Effector CD4-positive, alpha-beta T cell (primary cell): ENCODE data around the gene SASS6.

Source experiments
- DNase-seq: peaks from one replicate; pipeline ENCODE4 v3.0.0-alpha.2; 2020

Gene SASS6

DNA sequence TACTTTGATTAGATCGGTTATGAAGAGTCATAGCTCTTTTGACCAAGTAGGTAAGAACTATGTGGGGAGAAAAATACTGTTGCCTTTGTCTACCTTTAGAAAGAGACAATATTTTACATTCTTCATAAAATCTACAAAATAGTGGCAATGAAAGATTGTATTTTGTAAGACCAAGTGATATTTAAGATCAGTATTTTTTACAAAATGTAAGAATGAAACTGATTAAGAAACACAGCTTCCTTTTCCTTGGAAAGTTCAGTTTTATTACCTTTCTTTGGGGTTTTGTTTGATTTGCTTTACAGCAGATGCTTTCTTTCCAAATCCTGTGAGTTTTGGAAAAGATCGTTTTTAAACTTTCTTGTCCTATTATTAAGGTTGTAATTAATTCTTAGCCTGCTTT lies 93.1 kb downstream of the SASS6 start:
- DNase-seq = no peak

DNA sequence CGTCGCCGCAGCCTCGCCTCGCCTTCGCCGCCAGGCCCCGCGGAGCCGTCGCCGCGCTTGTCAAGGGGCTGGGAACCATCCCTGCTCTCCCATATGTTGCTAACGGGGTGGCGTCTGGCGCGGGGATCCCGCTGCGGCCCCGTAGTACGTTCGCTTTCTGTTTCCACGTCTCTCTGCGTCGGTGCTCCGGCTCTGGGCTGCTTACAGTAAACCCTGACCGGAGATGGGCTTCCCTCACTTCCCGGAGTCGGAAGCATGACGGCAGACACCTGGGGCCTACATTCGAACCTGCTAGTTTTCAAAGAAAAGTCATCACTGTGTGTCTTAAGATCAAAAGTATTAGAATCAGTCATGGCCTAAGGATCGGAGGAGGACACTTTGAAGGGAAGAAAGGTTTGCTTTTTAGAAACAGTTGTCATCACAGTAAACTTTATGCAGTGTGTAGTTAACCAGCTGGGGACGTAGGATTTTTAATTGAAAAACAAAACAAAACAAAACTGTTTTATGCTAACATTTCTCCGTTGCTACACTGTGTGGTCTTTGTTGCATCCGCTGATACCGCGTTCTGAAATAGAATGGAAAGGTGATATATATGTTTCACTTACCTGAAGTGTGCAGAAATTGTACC lies 94.0 kb downstream of the SASS6 start:
- DNase-seq = peak; percentile 69

DNA sequence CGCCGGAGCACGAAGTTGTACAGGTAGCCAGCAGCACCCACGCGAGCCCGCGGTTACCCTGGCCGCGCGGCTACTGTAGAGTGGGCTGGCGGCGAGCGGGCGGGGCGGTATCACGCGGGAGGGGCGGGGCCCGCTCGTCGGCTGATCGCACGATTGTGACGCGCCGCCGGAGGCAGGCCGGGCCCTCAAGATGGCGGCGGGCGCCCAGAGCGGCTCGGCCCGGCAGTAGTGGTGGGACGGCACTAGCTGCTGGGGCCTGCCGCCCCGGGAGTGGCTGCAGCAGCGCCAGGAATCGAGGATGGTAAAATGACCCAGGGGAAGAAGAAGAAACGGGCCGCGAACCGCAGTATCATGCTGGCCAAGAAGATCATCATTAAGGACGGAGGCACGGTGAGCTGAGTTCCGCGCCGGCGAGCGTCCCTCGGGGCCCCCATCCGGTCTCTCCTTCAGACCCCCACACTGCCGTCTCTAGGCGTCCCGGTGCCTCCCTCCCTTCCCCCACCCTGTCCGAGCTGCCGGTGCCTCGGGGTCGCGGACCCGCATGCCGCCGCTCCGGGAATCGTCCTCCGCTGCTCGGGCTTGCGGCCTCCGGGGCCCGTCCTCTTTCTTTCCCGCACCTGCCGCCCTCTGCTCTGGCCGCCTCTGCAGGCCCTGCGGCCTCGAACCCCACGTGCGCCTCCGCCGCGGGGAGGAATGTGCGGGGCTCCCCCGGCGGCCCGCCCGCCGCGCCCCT lies 94.6 kb downstream of the SASS6 start:
- DNase-seq = peak; percentile 83

DNA sequence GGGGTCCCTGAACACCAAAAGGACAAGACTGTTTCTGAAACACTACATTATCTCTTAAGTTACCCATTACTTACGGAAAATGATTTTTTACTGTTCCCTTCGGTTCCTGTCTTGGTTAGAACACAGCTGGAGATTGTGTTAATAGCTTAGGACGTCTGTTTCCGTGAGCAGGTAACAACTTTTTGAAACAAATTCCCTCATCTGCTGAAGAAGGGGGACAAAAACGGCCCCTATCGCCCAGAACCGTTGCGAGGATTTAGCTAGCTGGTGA lies 95.1 kb downstream of the SASS6 start:
- no peak for DNase-seq

DNA sequence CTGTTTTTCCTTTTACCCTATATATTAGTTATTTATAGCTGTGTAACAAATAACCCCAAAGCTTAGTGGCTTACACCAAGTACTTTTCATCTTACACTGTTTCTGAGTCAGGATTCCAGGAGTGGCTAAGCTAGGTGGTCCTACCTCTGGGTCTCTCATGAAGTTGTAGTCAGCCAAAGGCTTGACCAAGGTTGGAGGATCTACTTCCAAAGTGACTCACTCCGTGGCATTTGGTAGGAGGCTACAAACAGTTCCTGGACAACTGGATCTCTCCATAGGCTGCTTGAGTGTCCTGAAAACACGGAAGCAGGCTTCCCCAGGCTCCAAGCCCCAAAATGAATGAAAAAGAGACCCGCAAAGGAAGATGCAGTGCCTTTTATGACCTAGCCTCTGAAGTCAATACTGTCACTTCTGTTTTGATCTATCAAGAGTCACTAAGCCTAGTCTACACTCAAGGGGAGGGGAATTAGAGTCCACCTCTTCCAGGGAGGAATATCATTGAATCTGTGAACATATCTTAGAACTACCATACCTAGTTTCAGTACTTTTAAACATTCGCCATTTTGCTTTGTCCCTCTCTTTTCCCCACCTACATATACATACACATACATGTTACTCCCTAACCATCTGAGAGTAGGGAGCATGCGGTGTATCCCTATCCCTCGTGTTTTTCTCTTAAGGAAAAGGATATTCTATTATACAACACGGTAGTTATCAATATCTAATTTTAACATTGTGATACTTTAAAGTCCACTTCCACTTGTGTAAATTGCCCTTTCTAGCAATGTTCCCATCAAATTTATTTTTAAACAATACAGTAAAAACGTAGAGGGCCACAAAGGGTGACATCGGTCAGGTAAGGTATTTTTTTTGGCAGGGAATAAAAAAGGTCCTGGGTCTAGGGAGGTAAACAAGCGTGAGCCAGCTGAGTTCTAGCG lies 95.7 kb downstream of the SASS6 start:
- DNase-seq = no peak

DNA sequence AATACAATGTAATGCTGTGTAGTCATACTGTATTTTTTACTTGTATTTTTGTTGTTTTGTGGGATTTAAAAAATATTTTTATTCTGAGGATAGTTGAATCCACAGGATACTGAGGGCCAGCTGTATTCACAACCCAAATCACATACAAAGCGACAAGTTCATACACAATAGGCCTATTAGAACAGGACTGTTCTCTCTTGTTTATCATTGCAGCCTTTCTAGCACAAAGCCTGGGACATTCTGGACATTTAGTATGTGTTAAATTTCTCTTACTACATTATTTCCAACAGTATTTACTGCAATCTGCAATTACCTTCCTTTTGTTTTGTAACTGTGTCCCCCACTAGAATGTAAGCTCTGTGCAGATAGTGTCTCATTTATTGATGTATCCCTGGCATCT lies 97.5 kb downstream of the SASS6 start:
- no peak for DNase-seq

DNA sequence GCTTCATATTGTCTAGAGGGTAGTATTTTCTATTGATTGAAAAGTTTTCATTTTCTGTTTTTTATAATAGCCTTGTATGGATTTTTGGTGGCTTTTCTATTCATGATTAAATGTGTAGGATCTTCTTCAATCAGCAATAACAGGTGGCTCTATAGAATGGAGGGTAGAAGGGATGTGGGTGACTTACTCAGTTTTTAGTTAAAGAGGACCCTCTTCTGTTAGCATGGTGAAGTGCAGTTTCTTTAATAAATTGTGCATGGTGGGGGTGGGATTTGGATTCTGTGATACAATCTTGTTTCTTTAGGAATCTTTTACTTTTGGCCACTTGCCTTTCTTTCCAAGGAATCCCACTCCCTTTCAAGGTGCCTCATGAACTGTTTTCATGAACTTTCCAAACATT lies 98.3 kb downstream of the SASS6 start:
- DNase-seq = no peak
